K562 (cell line): Measurements from ENCODE around the gene ITIH3. TPM values are rescaled to one million over a fixed set of nuclear protein-coding genes. Genes with fewer than 3 reads are reported as not detected.

Experiments used
- ATAC-seq: fragments of 200-7000 bp; cut with Tn5 transposase; 3 replicates; pipeline ENCODE4 v1.9.1; 2020; ENCODE audit warnings: moderate library complexity
- BruUV-seq: library from RNA; stranded (reverse); fragments of 400-500 nt; replicated peaks from 2 replicates; lab custom pipeline; 2021; lab: Mats Ljungman, UMichigan
- CTCF ChIA-PET: fragments of 300-600 bp; formaldehyde crosslinking; extraction: SDS; loops from one replicate; lab custom pipeline; 2021; ENCODE audit warnings: low intra/inter-chr PET ratio; lab: Yijun Ruan, JAX
- POLR2A ChIA-PET: fragments of 300-600, 350-650 bp; sonication (Branson Sonifier 250); formaldehyde crosslinking; extraction: SDS; loops from one replicate; lab custom pipeline; 2021; ENCODE audit warnings: antibody characterized with exemption, inconsistent platforms; lab: Yijun Ruan, JAX
- DNase-seq, 4 experiments: peaks; one replicate each; pipeline versions ENCODE4 v3.0.0 to v3.0.0-alpha.2; 2011 to 2018; ENCODE audit warnings: low spot score in 3 of 4, mixed read lengths in 3 of 4; ENCODE audit errors: extremely low read depth in 1 of 4
- FAIRE-seq: peaks from 2 replicates; lab custom pipeline; 2011; peaks lifted over from hg19 to GRCh38; lab: Jason Lieb, UNC
- H2AFZ ChIP-seq: 2 replicates; pipeline ENCODE4 v1.6.0; 2011; ENCODE audit warnings: low read depth, low read length, control low read depth, inconsistent platforms
- H3K27ac ChIP-seq: fragments of 200-600 bp; 3 replicates; pipeline ENCODE4 v1.8.0; 2011; ENCODE audit warnings: low read depth, mild to moderate bottlenecking, control low read depth, inconsistent platforms, low read length, moderate library complexity, mixed read lengths; ENCODE audit errors: extremely low read depth
- H3K27me3 ChIP-seq, 2 experiments: fragments of 300-600 bp in 1 of 2; 2 replicates in 1 of 2; 3 replicates in 1 of 2; pipeline versions ENCODE4 v1.6.0 to v1.8.0; 2011; ENCODE audit warnings: inconsistent platforms in 2 of 2, low read length in 2 of 2, mild to moderate bottlenecking in 1 of 2, mixed read lengths in 1 of 2, moderate library complexity in 1 of 2; ENCODE audit not compliant: control insufficient read depth in 2 of 2, insufficient read depth in 2 of 2
- H3K36me3 ChIP-seq: fragments of 300-600 bp; 3 replicates; pipeline ENCODE4 v1.8.0; 2011; ENCODE audit warnings: mild to moderate bottlenecking, low read length, inconsistent platforms; ENCODE audit not compliant: control insufficient read depth, insufficient read depth
- H3K4me1 ChIP-seq, 2 experiments: fragments of 200-600 bp in 1 of 2; replicated peaks in 1 of 2; 2 replicates in 1 of 2; 3 replicates in 1 of 2; pipeline versions ENCODE4 v1.5.1 to v1.8.0; 2011; ENCODE audit warnings: inconsistent platforms in 2 of 2, low read length in 2 of 2, mild to moderate bottlenecking in 1 of 2, mixed read lengths in 1 of 2, moderate library complexity in 1 of 2; ENCODE audit not compliant: control insufficient read depth in 2 of 2, insufficient read depth in 2 of 2
- H3K4me2 ChIP-seq: 2 replicates; pipeline ENCODE4 v1.6.1; 2011; ENCODE audit warnings: low read length, control low read depth, inconsistent platforms, mixed read lengths; ENCODE audit not compliant: insufficient read depth
- H3K4me3 ChIP-seq: fragments of 200-600 bp; sonication (generic), shearing (Covaris generic); 2 replicates; pipeline ENCODE4 v1.5.1; 2016; ENCODE audit warnings: control low read depth, inconsistent platforms
- H3K79me2 ChIP-seq: fragments of 200-600 bp; 3 replicates; pipeline ENCODE4 v1.8.0; 2011; ENCODE audit warnings: low read length, inconsistent platforms; ENCODE audit not compliant: control insufficient read depth, insufficient read depth
- H3K9ac ChIP-seq, 2 experiments: 2 replicates each; pipeline versions ENCODE4 v1.6.0 to v1.6.1; 2011; ENCODE audit warnings: low read depth in 2 of 2, low read length in 2 of 2, control low read depth in 1 of 2, inconsistent platforms in 1 of 2, mild to moderate bottlenecking in 1 of 2, mixed read lengths in 1 of 2; ENCODE audit not compliant: insufficient read depth in 1 of 2
- H3K9me1 ChIP-seq: one replicate; pipeline ENCODE4 v1.6.0; 2011; ENCODE audit warnings: inconsistent platforms, mild to moderate bottlenecking, low read length, moderate library complexity; ENCODE audit not compliant: control insufficient read depth, insufficient read depth
- H3K9me3 ChIP-seq: replicated peaks from 2 replicates; pipeline ENCODE4 v1.5.1; 2011; ENCODE audit warnings: low read depth, low read length, inconsistent platforms; ENCODE audit not compliant: control insufficient read depth, insufficient read depth
- H4K20me1 ChIP-seq: replicated peaks from 2 replicates; pipeline ENCODE4 v1.6.1; 2011; ENCODE audit warnings: low read length, inconsistent platforms, mixed read lengths; ENCODE audit not compliant: control insufficient read depth, insufficient read depth
- DMBX1 ChIP-seq: fragments of 250-450 bp; sonication (Bioruptor Pico); IDR thresholded peaks from 2 replicates; pipeline ENCODE4 v1.8.0; 2022; ENCODE audit warnings: inconsistent platforms, mild to moderate bottlenecking, moderate library complexity, borderline replicate concordance
- FOXK1 ChIP-seq: sonication (generic); formaldehyde crosslinking; IDR thresholded peaks from 2 replicates; pipeline ENCODE4 v1.8.0; 2022; ENCODE audit warnings: missing genetic modification reagents, mild to moderate bottlenecking, borderline replicate concordance
- NCOA4 ChIP-seq: fragments of 450-650 bp; IDR thresholded peaks from 2 replicates; pipeline ENCODE4 v1.6.1; 2018; ENCODE audit warnings: mild to moderate bottlenecking; ENCODE audit not compliant: partially characterized antibody
- NR4A1 ChIP-seq, 2 experiments: fragments of 250-450 bp in 1 of 2; fragments of 450-650 bp in 1 of 2; sonication (Bioruptor Pico) in 1 of 2; IDR thresholded peaks; 2 replicates each; pipeline versions ENCODE4 v1.4.0 to v1.6.1; 2016 to 2020; ENCODE audit warnings: mild to moderate bottlenecking in 2 of 2, missing compliant biosample characterization in 1 of 2, missing genetic modification characterization in 1 of 2, moderate library complexity in 1 of 2
- SMAD2 ChIP-seq: fragments of 150-350 bp; IDR thresholded peaks from 2 replicates; pipeline ENCODE4 v1.6.1; 2014; ENCODE audit warnings: low read depth, mild to moderate bottlenecking, low read length
- TAF9B ChIP-seq: fragments of 450-650 bp; IDR thresholded peaks from 2 replicates; pipeline ENCODE4 v1.6.1; 2018; ENCODE audit warnings: mild to moderate bottlenecking; ENCODE audit not compliant: partially characterized antibody
- ZBTB34 ChIP-seq: fragments of 250-450 bp; sonication (Bioruptor Pico); IDR thresholded peaks from 2 replicates; pipeline ENCODE4 v1.8.0; 2021; ENCODE audit warnings: mild to moderate bottlenecking, moderate library complexity
- ZC3H4 ChIP-seq: sonication (generic); formaldehyde crosslinking; IDR thresholded peaks from 2 replicates; pipeline ENCODE4 v1.9.0; 2021; ENCODE audit warnings: missing genetic modification reagents, borderline replicate concordance
- ZNF12 ChIP-seq: sonication (generic); formaldehyde crosslinking; IDR thresholded peaks from 2 replicates; pipeline ENCODE4 v1.4.0; 2020; ENCODE audit warnings: mild to moderate bottlenecking, missing genetic modification reagents
- ZNF277 ChIP-seq: fragments of 250-450 bp; sonication (Bioruptor Pico); IDR thresholded peaks from 2 replicates; pipeline ENCODE4 v1.8.0; 2022; ENCODE audit warnings: inconsistent platforms, mild to moderate bottlenecking, moderate library complexity, borderline replicate concordance
- WGBS: fragments of 100-300 bp; shearing (Covaris generic); methylation state at CpG from one replicate; pipeline ENCODE4 v1.1.6; 2016; ENCODE audit warnings: low coverage, mixed read lengths; ENCODE audit not compliant: insufficient coverage; ENCODE audit errors: missing lambda C conversion rate; 5-methylcytosine and 5-hydroxymethylcytosine counted together
- in situ Hi-C: fragments of 300-500 bp; cut with MboI; formaldehyde crosslinking; loops from 4 replicates; pipeline ENCODE4 v1.15.0; 2018; ENCODE audit warnings: inconsistent platforms, mixed read lengths
- intact Hi-C: fragments of 100-400 bp; cut with micrococcal nuclease; formaldehyde crosslinking; loops from 2 replicates; pipeline ENCODE4 v1.14.2; 2022
- polyA plus RNA-seq, 8 experiments: library from polyadenylated mRNA; depleted of rRNA in 4 of 8; stranded (reverse) in 5 of 8; unstranded in 3 of 8; fragments of >200 nt; fragmentation: Nextera tagmentation in 2 of 8; fragmentation: Illumina TruSeq in 1 of 8; extraction: Ambion mirVana in 2 of 8; extraction: Trizol in 1 of 8; gene quantifications; 2 replicates each; pipeline versions ENCODE4 v1.2.1 to v1.2.3, GENCODE V29; 2011 to 2014; ENCODE audit warnings: inconsistent platforms in 1 of 8, missing spikeins in 1 of 8
- total RNA-seq, 7 experiments: library from RNA; depleted of rRNA in 6 of 7; stranded (reverse); fragments of >200 nt in 6 of 7; fragmentation: Illumina TruSeq in 2 of 7; extraction: Trizol in 2 of 7; gene quantifications; 2 replicates each; pipeline versions ENCODE4 v1.2.1 to v1.2.3, GENCODE V29; 2011 to 2021; ENCODE audit warnings: low replicate concordance in 1 of 7
- TF ChIP-seq, protein P1 (sequence below): fragments of 450-650 bp; conservative IDR thresholded peaks from 2 replicates; pipeline ENCODE4 v1.6.1; 2016; ENCODE audit warnings: missing genetic modification characterization, low read depth, mild to moderate bottlenecking, missing compliant biosample characterization, moderate library complexity

ITIH3 gene
- total and polyA plus RNA-seq, 9 of the 15 experiments (the other 6 are each of a cell fraction or from before 2014, with no cell fraction given): 0.07 to 0.35 TPM; not detected in 7

GRCh38 chr3:52796411-52796810 is 1.8 kb downstream of the ITIH3 start:
- in situ Hi-C loops: no loop called here
- FAIRE-seq: no peak
- BruUV-seq: no TSS peak

GRCh38 chr3:52798376-52798977 is 3.9 kb downstream of the ITIH3 start:
- Histone ChIP-seq H3K4me1 (peaks cover 0 to 14% of the 10 kb centered on the region in 2 experiments; a peak in 2 of 5 replicates), H2AFZ (peak overlapping the region; percentile 45; the same call in 1 of the 2 replicates), H3K9me1 (no peaks in the 10 kb centered on the region), H3K36me3 (no peaks in the 10 kb centered on the region), H3K9ac (no peak overlapping the region; a peak in 1 of 4 replicates), H4K20me1 (no peaks in the 10 kb centered on the region), H3K9me3 (no peaks in the 10 kb centered on the region), H3K27me3 (peaks cover 0 to 10% of the 10 kb centered on the region in 2 experiments; a peak in 2 of 5 replicates), H3K79me2 (no peaks in the 10 kb centered on the region), H3K27ac (no peak overlapping the region), H3K4me2 (no peak overlapping the region), H3K4me3 (no peak overlapping the region)
- ATAC-seq (no peak), DNase-seq (no peak), FAIRE-seq (no peak)
- intact Hi-C loops: no loop called here
- BruUV-seq: no TSS peak
- 27% methylated on average over 9 of the region's 10 CpGs for WGBS
- ChIA-PET POLR2A (interaction anchor here (0.7 to 1.0 kb wide), 3 partner anchors 10 to 28 kb away, joined by 3 to 5 read pairs (median 5); partner anchors contain the start of gene NEK4), CTCF (interaction anchor here (1.2 kb wide), 1 partner anchor 56 kb away, joined by 3 read pairs; no protein-coding TSS in a partner anchor)
- in situ Hi-C loops: no loop called here
- no peak for TF ChIP-seq SMAD2
- no peak for TF ChIP-seq ZC3H4 (CRISPR knock-in tag)
- no peak for TF ChIP-seq ZNF277
- TF ChIP-seq ZBTB34 (CRISPR knock-in tag): no peak
- no peak for TF ChIP-seq DMBX1 (CRISPR knock-in tag)
- no peak for TF ChIP-seq TAF9B
- TF ChIP-seq, protein P1, sequence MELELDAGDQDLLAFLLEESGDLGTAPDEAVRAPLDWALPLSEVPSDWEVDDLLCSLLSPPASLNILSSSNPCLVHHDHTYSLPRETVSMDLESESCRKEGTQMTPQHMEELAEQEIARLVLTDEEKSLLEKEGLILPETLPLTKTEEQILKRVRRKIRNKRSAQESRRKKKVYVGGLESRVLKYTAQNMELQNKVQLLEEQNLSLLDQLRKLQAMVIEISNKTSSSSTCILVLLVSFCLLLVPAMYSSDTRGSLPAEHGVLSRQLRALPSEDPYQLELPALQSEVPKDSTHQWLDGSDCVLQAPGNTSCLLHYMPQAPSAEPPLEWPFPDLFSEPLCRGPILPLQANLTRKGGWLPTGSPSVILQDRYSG (tag): no peak

More at GRCh38 chr3:52796411-52796810, 1.8 kb downstream of the ITIH3 start:
- ATAC-seq: no peak
- ChIA-PET CTCF (no interaction called here), POLR2A (interaction anchor here (0.6 kb wide), 1 partner anchor 15 kb away, joined by 3 read pairs; no protein-coding TSS in a partner anchor)
- DNase-seq: no peak
- Histone ChIP-seq H3K4me2 (no peak overlapping the region), H3K27ac (no peak overlapping the region), H3K4me3 (no peak overlapping the region), H2AFZ (no peak overlapping the region)
- TF ChIP-seq ZNF12 (CRISPR knock-in tag) (no peak), NCOA4 (no peak), NR4A1 (CRISPR knock-in tag; IDR thresholded peaks at IDR 0.05) (no peak), NR4A1 (tag; IDR thresholded peaks at IDR 0.05) (no peak), FOXK1 (no peak)
- TF ChIP-seq, all 486 proteins: peak for 0
- Histone ChIP-seq H3K9me3 (no peaks in the 10 kb centered on the region), H3K9me1 (no peaks in the 10 kb centered on the region), H3K79me2 (no peaks in the 10 kb centered on the region), H4K20me1 (no peaks in the 10 kb centered on the region), H3K36me3 (no peaks in the 10 kb centered on the region), H3K27me3 (peaks cover 0 to 19% of the 10 kb centered on the region in 2 experiments; a peak in 3 of 5 replicates), H3K9ac (no peak overlapping the region), H3K4me1 (peaks cover 0 to 15% of the 10 kb centered on the region in 2 experiments; a peak in 2 of 5 replicates)
- WGBS: 12% methylated on average over 9 of the region's 9 CpGs
- intact Hi-C loops: no loop called here
